Kidney epithelial cell (primary cell): ENCODE measurements around the gene FLT1. TPM values are rescaled to one million over a fixed set of nuclear protein-coding genes. Genes with fewer than 3 reads are reported as not detected.

Experiments used
- DNase-seq: peaks from one replicate; pipeline ENCODE4 v3.0.0-alpha.2; 2010; ENCODE audit warnings: low read depth
- H3K27me3 ChIP-seq: 2 replicates; pipeline ENCODE4 v1.6.0; 2011; ENCODE audit warnings: low read length; ENCODE audit not compliant: control insufficient read depth, insufficient read depth
- H3K36me3 ChIP-seq: 2 replicates; pipeline ENCODE4 v1.5.1; 2011; ENCODE audit warnings: low read length; ENCODE audit not compliant: control insufficient read depth, insufficient read depth
- H3K4me3 ChIP-seq: 2 replicates; pipeline ENCODE4 v1.5.1; 2011; ENCODE audit warnings: low read depth, mild to moderate bottlenecking, control low read depth, low read length
- total RNA-seq: library from RNA; depleted of rRNA; stranded (reverse); fragments of >200 nt; gene quantifications from 2 replicates; pipeline ENCODE4 v1.2.3, GENCODE V29; 2015
- TF ChIP-seq, protein P1 (sequence below): IDR thresholded peaks from 2 replicates; pipeline ENCODE4 v1.5.1; 2011; ENCODE audit warnings: mild to moderate bottlenecking, moderate library complexity, low read length, control low read depth, inconsistent platforms; ENCODE audit not compliant: insufficient read depth, poor library complexity, severe bottlenecking

The FLT1 gene
- total RNA-seq, 1 donor from 2014 or later = 0.96 TPM

DNA sequence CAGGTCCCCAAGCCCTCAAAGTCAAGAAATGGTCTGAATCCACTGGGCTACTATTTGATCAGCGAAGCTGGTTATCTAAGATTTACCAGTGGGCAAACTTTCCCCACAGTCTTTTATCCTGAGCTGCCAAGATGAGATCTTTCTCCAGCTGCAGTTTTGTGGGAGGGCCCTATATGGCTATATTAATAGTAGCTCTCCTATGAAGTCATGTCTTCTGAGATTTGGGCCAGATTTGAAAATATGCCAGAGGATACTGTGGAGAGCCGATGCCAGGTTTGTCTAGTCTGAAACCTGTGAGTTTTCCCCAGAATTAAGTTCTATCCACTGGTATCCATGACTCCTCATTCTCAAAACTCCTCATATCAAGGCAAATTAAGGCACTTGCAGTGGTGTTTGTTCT, 173.2 kb downstream of the FLT1 start:
- TF ChIP-seq, protein P1, sequence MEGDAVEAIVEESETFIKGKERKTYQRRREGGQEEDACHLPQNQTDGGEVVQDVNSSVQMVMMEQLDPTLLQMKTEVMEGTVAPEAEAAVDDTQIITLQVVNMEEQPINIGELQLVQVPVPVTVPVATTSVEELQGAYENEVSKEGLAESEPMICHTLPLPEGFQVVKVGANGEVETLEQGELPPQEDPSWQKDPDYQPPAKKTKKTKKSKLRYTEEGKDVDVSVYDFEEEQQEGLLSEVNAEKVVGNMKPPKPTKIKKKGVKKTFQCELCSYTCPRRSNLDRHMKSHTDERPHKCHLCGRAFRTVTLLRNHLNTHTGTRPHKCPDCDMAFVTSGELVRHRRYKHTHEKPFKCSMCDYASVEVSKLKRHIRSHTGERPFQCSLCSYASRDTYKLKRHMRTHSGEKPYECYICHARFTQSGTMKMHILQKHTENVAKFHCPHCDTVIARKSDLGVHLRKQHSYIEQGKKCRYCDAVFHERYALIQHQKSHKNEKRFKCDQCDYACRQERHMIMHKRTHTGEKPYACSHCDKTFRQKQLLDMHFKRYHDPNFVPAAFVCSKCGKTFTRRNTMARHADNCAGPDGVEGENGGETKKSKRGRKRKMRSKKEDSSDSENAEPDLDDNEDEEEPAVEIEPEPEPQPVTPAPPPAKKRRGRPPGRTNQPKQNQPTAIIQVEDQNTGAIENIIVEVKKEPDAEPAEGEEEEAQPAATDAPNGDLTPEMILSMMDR = no peak
- no peaks in the 10 kb centered on the region for H3K36me3 ChIP-seq
- DNase-seq = no peak
- H3K4me3 ChIP-seq = no peak overlapping the region
- H3K27me3 ChIP-seq = no peaks in the 10 kb centered on the region

DNA sequence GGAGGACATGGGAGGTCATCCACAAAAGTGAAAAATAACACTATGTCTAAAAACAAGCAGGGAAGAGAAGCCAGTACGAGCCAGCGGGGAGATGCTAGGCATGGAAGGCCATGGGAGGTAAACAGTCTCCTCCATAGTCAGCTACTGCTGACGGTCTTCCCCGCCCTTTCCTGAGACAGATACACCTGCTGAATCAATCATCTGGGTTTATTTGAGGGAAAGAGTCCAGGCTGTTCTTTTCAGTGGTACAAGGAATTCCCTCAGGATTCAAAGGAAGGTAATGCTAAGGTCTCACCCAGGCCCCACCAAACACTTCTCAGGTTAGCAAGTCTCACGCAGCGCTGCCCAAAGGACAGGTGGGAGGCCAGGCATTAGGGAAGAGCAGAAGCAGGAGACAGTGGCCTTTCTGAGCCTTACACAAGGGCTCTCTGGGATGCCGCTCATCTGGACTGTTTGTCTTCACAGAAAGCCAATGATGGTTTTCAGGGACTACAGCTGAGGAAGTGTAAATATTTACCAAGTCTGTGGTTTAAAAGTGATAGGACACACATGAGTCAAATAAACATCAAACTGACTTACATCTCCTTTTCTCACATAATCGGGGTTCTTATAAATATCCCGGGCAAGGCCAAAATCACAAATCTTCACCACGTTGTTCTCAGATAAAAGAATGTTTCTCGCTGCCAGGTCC, 173.9 kb downstream of the FLT1 start:
- Histone ChIP-seq H3K4me3 (no peak overlapping the region), H3K36me3 (no peaks in the 10 kb centered on the region), H3K27me3 (no peaks in the 10 kb centered on the region)
- TF ChIP-seq, protein P1 = no peak
- DNase-seq = no peak

DNA sequence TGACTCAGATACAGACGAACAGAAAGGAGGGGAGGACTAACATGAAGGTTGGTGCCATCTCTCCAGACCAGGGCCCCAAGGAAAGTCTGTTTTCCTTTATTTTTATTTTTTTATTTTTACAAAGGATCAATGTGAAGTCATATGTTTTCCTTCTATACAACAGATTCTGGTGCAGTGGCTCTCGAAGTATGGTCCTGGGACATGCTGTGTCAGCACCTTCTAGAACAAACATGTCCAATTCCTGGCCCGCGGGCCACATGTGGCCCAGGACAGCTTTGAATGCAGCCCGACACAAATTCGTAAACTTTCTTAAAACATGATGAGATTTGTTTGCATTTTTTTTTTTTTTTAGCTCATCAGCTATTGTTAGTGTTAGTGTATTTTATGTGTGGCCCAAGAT, 174.7 kb downstream of the FLT1 start:
- DNase-seq = no peak
- TF ChIP-seq, protein P1 = no peak
- Histone ChIP-seq H3K27me3 (no peaks in the 10 kb centered on the region), H3K4me3 (no peak overlapping the region), H3K36me3 (no peaks in the 10 kb centered on the region)

DNA sequence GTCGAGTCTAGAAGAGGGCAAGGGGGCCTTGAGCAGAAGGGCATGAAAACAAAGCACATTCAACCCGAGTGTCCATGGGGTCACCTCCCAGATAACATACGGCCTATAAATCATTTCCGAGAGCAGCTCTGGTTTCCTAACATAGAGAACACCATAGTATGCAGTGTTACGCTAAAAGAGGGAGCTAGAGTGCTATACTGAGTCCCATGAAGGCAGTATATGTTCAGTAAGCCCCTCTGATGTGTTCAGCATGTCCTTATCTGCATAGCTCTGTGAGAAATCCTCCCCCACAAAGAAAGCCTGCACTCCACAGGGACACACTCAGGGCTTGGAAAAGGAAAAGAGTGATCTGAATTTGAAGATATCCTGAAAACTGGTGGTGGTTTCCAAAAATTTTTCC, 175.4 kb downstream of the FLT1 start:
- no peak for DNase-seq
- TF ChIP-seq, protein P1 = no peak
- Histone ChIP-seq H3K27me3 (no peaks in the 10 kb centered on the region), H3K4me3 (no peak overlapping the region), H3K36me3 (no peaks in the 10 kb centered on the region)

DNA sequence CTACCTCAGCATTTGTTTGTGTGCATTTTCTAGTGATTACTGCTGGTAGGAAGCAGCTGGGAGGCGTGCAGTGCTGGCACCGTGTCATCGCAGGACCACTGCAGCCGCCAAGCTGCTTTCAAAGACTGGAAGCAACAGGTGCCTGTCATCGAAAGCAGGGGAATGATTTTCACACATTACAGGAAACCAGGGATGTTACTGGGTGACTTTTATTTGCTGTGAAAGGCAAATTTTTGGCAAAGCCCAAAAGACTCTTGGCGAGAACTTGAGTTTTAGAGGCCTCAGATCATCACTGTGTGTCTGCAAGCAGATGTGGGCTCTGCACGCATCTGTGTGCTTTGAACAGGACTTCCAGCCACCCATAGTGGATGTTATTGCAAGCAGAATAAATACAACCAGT, 176.4 kb downstream of the FLT1 start:
- Histone ChIP-seq H3K36me3 (no peaks in the 10 kb centered on the region), H3K4me3 (no peak overlapping the region), H3K27me3 (no peaks in the 10 kb centered on the region)
- no peak for DNase-seq
- TF ChIP-seq, protein P1 = no peak

DNA sequence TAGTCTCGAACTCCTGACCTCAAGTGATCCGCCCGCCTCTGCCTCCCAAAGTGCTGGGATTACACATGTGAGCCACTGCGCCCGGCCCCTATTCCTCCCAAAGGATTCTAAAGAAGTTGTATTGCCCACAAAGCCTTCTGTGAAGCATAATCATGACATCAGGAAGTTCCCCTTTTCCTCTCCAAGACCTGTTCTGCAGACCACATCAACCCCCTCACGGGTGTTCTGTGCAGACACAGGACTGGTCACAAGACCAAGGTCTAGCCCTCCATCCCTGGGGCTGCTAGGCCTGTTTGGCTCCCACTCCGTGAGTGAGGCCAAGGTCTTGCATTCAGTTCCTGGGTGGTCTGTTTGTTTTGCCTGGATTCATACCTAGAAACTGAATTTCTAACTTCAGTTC, 178.1 kb downstream of the FLT1 start:
- no peak for DNase-seq
- no peaks in the 10 kb centered on the region for H3K27me3 ChIP-seq
- H3K4me3 ChIP-seq = no peak overlapping the region
- TF ChIP-seq, protein P1 = no peak
- H3K36me3 ChIP-seq = no peaks in the 10 kb centered on the region
